NCI-H748 treated with DMSO at 0.1 percent for 48 hours (cell line): Measurements from ENCODE around the gene PIM3.
"Not testable (repeated sequence)": the region's sequence is repeated elsewhere in the genome, so short reads cannot be mapped to it uniquely, and the experiment has no call there.

ENCODE experiments used
- DNase-seq: peaks from one replicate; lab custom pipeline; 2025; lab: John Stamatoyannopoulos, UW

The PIM3 gene

DNA sequence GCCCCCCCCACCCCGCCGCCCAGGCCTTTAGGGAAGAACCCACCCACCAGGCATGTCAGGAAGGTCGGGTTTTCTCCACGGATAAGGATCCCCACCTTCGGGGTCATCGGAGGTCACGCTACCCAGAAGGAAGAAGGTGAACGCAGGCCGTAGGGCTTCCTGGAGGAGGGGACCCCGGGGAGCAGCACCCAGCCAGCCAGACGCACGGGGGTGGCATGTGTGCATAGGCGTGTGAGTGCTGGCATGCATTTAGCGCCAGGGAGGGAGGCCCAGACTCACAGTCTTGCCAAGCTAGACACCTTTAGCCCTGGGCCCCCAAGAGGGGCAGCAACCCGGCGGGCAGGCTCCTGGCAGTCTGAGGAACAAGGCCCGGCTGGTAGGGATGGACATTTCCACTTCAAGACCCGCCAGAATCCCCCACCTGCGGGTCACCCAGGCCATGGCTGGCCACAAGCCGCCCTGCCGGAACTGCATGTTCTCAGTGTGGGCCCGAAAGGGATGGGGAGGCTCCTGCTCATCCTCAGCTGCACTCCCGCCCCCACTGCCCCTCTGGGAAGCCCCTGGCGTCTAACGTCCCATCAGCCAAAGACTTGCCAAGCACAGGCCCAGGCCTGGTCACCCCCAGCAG is 16.7 kb upstream of the PIM3 start:
- DNase-seq: no peak

DNA sequence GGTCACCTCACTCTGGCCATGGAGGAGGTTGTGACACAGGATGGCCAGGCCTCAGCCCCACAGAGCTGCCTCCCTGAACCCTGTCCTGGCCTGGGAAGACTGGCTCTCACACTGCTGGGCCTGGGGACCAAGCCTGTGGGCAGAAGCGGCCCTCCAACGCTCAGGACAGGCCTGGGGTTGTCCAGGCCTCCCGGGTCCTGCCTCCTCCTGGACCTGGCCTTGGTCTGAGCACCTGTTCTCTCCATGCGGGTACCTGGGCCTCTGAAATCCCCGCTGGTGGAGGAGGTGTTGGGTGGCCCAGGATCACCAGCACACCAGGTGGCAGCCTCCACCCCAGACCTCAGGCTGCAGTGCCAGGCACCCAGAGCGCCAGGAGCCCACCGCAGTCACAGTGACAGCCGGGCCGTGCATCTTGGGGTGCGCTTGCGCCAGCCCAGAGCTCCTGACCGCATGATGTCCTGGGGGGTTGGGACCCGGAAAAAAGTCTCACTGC is 16.1 kb upstream of the PIM3 start:
- no peak for DNase-seq

DNA sequence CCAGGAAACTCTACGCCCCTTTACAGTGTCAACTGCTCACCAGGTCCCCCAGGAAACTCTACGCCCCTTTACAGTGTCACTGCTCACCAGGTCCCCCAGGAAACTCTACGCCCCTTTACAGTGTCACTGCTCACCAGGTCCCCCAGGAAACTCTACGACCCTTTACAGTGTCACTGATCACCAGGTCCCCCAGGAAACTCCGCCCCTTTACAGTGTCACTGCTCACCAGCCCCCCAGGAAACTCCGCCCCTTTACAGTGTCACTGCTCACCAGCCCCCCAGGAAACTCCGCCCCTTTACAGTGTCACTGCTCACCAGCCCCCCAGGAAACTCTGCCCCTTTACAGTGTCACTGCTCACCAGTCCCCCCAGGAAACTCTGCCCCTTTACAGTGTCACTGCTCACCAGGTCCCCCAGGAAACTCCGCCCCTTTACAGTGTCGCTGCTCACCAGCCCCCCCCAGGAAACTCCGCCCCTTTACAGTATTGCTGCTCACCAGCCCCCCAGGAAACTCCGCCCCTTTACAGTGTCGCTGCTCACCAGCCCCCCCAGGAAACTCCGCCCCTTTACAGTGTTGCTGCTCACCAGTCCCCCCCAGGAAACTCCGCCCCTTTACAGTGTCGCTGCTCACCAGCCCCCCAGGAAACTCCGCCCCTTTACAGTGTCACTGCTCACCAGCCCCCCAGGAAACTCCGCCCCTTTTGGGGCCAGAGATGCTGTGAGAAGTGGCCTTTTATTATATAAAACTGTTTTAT is 15.4 kb upstream of the PIM3 start:
- not testable (repeated sequence) for DNase-seq

DNA sequence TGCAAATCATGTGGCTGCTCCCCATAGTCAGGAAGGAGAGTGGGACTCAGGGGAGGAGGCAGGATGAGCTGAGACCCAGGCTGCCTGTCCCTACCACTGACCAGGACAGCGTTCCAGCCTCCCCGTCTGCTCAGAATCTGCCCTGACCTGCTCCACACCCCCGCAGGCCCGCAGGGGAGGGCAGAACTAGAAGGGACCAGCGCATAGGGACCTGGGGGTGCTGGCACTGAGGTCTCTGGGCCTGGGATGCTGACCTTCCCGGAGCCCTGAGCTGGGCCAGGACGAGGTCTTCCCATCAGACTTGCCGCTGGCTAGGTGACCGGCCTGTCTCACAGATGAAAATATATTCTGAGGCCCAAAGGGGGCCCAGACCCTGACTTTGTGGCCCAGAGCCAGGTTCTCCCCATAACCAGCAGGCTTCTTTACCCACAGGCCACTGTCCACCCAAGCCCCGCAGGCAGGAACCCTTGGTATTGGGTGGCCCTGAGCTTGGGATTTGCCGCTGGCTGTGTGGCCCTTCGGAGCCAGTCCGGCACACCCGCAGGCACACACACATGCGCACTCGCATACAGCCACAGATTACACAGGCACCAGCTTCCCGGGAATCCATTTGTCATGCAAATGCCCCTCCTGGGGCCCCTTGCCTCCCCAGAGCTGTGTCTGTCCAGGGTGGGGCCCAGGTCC is 13.8 kb upstream of the PIM3 start:
- no peak for DNase-seq

DNA sequence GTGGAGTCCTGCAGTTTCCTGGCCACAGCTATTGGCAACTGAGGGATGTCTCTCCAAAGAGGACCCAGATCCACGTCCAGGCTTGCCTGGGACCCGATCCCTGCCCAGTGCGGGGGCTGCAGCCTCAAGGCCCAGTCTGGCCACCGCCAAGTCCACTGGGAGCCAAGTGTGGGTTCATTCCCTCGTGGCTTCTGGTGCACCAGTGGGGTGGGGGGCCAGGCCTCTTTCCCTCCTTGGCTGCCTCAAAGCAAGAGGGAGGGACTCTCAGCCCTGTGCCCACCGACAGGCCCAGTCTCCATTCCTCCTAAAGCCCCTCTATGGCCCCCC is 13.3 kb upstream of the PIM3 start:
- DNase-seq: no peak

DNA sequence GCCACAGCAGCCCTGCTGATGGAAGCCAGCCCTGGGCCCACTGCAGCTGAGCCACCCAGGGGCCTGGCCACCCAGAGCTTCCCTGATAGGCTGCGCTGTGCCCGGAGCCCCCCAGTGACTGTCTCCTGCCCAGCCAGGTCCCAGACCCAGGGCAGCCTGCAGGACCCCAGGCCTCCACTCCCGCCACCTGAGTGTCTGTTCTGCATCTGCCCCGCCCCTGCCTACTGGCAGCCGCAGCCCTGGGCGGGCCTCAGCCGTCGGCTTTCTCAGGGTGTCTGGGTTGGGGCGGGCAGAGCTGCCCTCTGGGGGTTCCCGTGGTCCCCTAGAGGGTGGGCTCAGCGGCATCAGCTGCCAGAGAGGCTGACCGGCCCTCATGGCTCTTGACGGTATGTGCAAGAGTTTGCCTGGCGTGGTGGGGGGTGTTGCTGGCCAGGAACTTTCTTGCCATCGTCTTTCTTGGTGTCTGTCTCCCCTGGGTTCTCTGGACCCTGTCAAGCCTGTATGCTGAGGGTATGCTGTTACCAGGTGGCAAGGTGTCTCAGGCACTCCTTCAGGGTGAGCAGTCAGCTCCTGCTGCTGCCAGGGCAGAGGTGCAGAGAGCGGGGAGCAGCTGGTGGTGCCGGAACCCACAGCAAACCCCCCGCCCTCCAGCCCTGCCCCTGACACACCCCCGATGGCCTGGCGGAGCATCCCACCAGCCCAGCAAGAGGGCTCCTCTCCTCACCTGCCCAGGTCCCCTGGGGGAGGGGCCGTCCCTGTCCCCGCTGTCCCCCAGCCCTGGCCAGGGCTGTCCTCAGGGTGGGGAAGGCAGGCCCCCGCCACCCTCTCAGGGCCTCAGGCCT is 12.2 kb upstream of the PIM3 start:
- DNase-seq: no peak

DNA sequence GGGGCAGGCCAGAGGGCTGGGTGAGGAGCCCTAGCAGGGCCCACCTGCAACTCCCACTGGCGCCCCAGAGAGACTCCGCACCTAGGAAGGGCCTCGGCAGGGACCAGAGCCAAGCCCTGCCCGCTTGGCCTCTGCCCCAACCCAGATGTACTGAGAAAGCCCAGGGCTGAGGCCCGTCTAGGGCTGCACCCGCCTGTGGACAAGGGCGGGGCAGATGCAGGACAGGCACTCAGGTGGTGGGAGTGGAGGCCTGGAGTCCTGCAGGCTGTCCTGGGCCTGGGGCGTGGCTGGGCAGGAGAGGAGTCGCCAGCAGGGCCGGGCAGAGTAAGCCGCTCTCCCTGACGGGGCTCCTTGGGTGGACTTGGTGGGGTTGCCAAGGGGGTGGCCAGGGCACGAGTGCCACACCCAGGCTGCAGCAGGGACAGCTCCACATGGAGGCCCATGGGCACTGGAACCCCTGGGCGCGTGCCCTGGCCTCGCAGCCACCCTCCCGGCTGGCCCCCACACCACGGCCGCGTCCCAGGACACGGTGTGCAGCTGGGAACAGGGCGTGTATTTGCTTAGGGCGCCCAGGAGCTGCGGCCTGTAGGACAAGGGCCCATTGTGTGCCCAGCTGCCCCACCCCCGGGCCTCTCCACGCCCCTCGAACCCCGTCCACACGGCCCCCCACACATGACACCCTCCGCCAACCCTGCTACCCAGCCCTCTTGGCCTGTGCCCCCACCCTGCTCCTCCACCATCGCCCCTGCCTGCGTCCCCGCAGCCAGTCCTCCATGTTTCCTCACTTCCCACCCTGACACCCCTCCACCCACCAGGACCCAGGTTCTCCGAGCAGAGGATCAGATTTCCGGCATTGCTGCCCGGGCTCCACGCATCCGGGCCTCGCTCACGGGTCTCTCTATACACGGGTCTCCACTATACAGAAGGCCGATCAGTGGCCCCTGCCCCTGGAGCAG is 11.3 kb upstream of the PIM3 start:
- DNase-seq: no peak

DNA sequence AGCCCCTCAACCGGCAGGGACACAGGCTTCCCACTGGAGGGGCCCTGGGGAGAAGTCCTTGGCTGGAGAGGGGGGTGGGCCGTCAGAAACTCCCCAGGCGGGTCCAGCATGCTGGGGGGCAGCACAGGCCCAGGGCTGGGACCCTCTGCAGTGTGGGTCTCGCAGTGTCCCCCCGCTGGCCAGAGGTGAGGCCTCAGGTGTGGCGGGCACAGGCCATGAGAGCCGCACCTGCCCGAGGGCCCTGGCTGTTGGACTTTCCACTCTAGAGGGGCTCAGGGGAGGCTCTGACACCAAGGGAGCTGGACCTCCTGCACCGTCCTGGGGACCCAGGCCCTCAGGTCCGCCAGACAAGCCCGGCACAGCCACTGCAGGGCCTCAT is 10.7 kb upstream of the PIM3 start:
- no peak for DNase-seq

DNA sequence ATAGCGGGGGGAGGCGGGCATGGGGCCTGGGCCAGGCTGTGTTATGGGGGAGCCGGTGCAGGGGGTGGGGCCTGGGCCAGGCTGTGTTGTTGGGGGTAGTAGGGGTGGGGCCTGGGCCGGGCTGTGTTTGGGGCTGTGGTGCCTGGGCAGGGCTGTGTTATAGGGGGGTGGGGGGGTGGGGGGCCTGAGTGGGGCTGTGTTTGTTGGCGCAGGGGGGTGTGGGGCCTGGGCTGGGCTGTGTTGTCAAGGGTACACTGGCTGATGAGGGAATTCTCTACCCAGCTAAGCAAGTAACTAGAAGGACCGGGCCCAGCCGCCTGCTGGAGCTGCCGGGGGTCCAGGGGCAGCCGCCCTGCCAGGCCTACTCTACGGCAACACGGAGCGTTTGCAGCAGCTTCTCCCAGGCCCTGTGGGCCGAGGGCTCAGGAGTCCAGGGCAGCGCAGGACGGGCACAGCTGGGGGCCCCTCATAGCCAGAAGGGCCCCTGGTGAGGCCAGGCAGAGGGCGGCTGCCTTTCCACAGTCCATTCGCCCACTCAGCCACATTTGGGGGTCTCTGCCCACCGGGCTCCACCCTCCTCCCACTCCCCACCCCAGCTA is 10.1 kb upstream of the PIM3 start:
- DNase-seq: no peak

DNA sequence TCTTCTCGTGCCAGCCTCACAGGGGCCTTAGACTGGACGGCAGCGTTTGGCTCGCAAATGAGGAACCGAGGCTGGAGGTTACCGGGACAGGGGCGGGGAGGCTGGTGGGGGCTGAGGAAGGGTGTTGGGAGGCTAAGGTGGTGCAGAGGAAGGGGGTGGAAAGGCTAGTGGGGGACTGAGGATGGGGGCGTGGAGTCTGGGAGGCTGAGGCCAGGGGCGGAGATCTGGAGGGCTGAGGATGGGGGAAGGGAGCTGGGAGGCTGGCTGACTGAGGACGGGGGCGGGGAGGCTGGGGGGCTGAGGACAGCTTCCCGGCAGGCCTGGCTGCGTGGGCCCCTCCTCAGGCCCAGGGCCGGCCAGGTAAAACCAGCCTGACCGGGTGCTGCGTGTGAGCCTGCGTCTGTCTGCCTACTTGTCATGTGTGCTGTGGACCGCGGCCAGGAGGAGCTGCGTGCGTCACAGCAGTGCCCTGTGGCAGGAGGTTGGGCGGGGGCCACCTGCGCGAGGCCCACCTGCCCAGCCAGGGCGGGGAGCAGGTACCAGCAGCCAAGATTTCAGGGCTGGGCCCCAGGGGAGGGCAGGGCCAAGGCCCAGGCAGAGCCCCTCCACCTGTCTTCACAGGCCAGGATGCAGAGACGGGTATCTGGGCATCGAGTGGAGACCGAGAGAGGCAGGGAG is 9.4 kb upstream of the PIM3 start:
- DNase-seq: peak; percentile 90

DNA sequence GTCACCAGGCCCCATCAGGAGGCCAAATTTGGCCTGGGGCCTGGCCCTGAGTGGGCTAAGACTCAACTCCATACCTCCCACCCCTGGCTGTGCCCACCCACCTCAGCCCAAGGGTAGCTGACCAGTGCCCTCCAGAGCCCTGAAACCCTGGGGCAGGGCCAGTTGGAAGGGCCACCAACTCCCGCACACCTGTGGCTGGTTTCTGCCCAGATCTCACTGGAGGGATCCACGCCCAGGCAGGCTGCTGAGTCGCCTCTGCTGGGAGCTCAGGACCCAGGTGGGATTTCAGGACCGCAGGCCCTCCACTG is 8.9 kb upstream of the PIM3 start:
- no peak for DNase-seq

DNA sequence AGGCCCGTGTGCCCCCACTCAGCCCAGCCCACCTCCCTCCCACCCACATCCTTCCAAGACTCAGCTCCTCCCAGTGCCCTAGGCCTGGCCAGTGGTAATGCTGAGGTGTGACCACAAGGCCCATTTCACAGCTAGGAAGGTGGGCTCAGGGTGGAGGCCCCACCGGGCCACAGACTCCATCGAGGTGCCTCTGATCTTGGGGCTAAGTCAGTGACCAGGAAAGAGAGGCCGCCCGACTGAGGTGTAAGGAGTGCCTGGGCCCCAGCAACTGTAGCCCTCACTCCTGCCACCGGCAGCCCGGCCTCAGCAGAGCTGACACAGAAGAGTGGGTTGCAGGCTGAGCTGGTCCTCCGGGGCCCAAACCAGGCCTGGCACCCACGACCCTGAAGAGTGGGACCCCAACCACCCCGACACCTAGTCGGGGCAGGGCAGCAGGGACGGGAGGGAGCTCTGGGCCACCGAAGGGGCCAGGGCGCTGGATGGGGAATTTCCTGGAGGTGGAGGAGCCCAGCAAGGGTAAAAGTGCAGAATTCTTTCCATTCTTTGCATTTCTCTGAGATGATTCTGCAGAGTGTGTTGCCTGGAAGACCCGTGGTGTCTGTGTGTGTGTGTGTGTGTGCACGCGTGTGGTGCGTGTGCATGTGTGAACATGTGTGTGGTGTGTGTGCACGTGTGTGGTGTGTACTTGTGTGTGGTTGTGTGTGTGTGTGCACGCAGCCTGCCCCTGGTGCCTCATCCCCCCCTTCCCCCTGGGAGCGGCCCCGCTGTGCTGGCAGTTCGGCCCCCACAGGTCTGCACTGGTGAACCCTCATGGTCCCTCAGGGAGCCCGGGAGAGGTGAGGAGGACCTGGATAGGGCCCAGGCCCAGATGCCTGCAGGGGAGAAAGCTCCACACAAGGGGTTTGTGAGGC is 8.3 kb upstream of the PIM3 start:
- DNase-seq: no peak

DNA sequence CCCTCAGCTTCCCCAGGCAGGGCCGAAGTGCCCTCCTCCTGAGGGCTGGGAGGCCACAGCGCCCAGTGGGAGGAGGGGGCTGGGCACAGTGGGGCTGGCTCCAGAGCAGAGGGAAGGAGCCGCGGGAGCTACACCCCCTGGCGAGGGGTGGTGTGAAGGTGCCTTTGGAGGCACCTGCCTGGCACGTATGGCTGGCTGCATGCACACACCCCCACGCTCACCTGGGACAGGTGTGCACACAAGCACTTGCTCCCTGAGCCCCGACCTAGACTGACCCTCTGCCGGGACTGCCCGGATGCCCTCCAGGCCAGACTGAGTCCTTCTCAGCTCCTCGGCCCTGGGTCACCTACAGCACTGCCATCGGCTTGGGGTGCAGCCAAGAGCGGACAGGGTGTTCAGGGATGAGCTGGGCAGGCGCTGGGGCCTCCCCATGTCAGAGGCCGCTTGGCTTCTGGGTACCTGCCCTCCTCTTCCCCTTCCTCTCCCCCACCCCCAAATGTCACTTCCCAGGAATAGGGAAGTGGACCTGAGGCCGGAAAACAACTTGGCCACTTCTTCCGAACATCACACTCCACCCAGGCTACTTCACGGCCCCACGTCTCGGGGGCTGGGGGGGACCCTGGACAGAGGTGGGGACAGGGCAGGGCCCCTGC is 7.4 kb upstream of the PIM3 start:
- DNase-seq: no peak

DNA sequence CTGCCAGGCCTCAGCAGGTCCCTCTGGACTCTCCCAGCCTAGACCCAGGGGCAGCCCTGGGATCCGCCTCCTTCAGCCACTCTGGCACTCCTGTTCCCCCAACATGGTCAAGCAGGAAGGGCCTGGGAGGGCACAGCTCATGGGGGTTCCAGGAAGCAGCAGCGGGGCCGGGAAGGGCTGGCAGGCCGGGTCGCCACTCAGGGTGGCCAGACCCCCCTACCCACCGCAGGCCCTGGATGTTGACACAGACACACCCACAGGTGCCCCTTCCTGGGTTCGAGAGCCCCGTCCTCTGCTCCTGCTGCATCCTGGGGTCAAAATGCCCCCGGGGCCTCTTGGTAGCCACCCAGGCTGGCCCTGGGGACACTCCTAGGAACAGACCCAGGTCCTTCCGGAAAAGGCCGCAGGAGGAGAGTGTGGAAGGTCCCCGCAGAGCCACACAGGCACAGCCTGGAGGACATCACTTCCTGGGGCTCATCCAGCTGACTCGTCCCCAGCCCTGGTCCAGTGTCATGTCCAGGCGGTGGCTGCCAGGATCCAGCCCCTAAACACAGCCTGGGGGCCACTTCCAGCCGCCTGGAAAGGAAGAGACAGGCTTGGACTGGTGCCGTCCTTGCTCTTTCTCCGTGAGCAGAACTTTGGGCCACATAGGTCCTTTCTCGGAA is 6.8 kb upstream of the PIM3 start:
- no peak for DNase-seq

DNA sequence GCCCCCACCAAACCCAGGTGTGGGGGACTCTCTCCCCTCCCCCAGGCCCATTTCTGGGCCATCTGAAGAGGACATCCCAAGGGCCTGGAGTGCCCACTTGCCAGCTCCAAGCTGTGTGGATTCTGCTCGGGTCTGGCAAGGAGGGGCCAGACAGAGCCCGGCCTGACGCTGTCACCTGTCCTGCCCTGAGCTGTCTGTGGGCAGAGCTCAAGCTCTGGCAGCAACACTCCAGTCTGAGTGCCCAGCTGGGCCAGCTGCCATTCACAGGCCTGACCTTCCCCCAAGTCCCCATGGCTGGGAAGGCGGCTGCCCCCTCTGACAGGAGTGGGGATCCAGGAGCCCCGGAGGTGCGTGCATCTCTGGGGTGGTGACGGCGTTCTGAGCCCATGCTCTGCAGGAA is 6.2 kb upstream of the PIM3 start:
- DNase-seq: no peak

DNA sequence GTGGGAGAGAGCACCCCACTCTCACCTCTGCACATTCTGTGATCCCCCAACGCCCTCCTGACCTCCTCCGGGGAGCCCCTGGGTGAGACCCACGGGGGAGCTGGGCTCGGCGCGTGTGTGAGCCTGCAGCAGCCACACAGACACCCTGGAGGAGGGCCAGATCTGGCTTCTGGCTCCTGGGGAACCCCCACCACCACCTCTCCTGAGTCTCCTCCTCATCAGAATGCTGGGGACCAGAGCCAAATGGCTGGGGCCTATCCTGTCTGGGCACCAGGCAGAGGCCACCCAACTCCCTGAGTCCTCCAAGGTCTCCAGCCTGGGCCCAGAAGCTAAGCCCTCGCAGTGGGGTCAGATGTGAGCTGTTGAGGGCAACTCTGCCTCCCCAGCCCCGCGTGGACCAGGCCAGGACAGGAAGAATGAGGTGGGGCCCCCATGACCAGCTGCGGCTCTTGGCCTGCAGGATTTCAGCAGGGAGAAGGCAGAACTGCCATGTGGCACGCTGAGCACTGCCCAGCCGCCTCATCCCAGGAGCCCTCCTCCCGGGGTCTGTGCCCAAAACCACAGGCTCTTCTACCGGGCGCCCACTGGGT is 5.5 kb upstream of the PIM3 start:
- no peak for DNase-seq

DNA sequence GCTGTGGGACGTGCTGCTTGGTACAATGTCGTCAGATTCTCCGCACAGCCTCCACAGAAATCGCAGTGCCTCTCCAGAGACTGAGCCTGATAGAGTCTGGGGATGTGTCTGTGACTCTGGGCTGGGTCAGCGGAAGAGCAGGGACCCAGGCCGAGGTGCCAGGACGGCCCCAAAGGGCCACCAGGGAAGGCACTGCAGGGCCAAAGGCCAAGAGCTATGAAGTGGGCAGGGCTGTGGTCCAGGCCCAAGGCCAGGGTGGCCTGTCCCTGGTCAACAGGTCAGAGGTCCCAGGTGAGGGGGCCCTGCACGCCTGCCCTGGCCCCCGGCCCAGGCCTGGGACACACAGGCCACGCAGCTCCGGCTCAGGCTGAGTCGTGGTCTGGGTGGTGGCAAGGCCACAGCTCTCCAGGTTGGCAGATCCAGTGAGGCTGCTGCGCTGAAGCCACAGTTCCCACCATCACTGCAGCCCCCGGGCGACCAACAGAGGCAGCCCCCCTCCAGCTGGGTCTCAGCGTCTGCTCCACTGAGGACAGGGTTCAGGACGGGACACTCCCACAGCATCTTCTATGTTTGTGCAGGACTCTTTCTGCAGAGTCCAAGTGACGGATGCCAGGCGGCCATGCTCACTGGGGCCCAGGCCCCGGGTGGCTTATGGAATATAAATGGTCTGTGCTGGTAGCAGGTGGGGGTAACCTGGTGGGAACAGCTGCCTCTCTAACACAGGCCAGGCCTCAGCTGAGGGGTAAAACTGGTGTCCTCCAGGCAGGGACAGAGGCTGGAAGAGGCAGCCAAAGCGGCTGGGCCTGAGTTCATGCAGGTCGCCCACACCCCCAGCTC is 4.8 kb upstream of the PIM3 start:
- DNase-seq: no peak
